Measurements from ENCODE around the gene ATG10.

Gene ATG10

GRCh38 chr5:82163452-82164175 is 191.8 kb downstream of the ATG10 start:
- no peak for TF ChIP-seq CTCF (conservative IDR thresholded peaks at IDR 0.05; ENCODE audit: low read depth)
- H3K27ac ChIP-seq = no peak overlapping the region
- POLR2A ChIA-PET (ENCODE audit: low non-redundant PET) = no interaction called here
- peak; percentile 22 for DNase-seq (ENCODE audit: low spot score)
- CTCF ChIA-PET = interaction anchor here (0.7 to 3.6 kb wide), 4 partner anchors 57 to 738 kb away, joined by 3 to 20 read pairs (median 12); no protein-coding TSS in a partner anchor

GRCh38 chr5:82164176-82164976 is 192.6 kb downstream of the ATG10 start:
- POLR2A ChIA-PET (ENCODE audit: low non-redundant PET) = no interaction called here
- H3K27ac ChIP-seq = peak overlapping the region; percentile 86
- TF ChIP-seq CTCF (conservative IDR thresholded peaks at IDR 0.05; ENCODE audit: low read depth) = no peak
- peak; percentile 39 for DNase-seq (ENCODE audit: low spot score)
- CTCF ChIA-PET = interaction anchor here (0.6 to 3.6 kb wide), 6 partner anchors 58 to 738 kb away, joined by 3 to 20 read pairs (median 6); no protein-coding TSS in a partner anchor

GRCh38 chr5:82164977-82165713 is 193.3 kb downstream of the ATG10 start:
- H3K27ac ChIP-seq = peak overlapping the region; percentile 86
- ChIA-PET POLR2A (ENCODE audit: low non-redundant PET) (no interaction called here), CTCF (interaction anchor here (0.5 to 3.6 kb wide), 19 partner anchors 7 to 772 kb away, joined by 3 to 20 read pairs (median 3); partner anchors contain the start of genes ACOT12 and SSBP2)
- TF ChIP-seq CTCF (conservative IDR thresholded peaks at IDR 0.05; ENCODE audit: low read depth) = no peak
- peak; percentile 21 for DNase-seq (ENCODE audit: low spot score)

GRCh38 chr5:82165740-82166530 is 194.1 kb downstream of the ATG10 start:
- CTCF ChIA-PET = interaction anchor here (0.5 to 3.6 kb wide), 18 partner anchors 8 to 772 kb away, joined by 3 to 20 read pairs (median 4); partner anchors contain the start of genes ACOT12 and SSBP2
- peak; percentile 97 for TF ChIP-seq CTCF (conservative IDR thresholded peaks at IDR 0.05; ENCODE audit: low read depth)
- POLR2A ChIA-PET (ENCODE audit: low non-redundant PET) = no interaction called here
- peak; percentile 86 for DNase-seq (ENCODE audit: low spot score)
- H3K27ac ChIP-seq = no peak overlapping the region

- no peak for DNase-seq (ENCODE audit: low spot score)
- ChIA-PET POLR2A (ENCODE audit: low non-redundant PET) (no interaction called here), CTCF (interaction anchor here (0.7 kb wide), 1 partner anchor 875 kb away, joined by 3 read pairs; no protein-coding TSS in a partner anchor)
- H3K27ac ChIP-seq = no peak overlapping the region
- no peak for TF ChIP-seq CTCF (conservative IDR thresholded peaks at IDR 0.05; ENCODE audit: low read depth)
Measured at GRCh38 chr5:82167372-82167935, 195.6 kb downstream of the ATG10 start.

Measured in RWPE1 (cell line).